Measurements from ENCODE around the gene PRKN. TPM values are rescaled to one million over a fixed set of nuclear protein-coding genes. Genes with fewer than 3 reads are reported as not detected.
"Not testable (repeated sequence)": the region's sequence is repeated elsewhere in the genome, so short reads cannot be mapped to it uniquely, and the experiment has no call there.

The PRKN gene
- total RNA-seq, 4 donors from 2014 or later, result 8.4 to 44.8 (median 12.6) TPM

DNA sequence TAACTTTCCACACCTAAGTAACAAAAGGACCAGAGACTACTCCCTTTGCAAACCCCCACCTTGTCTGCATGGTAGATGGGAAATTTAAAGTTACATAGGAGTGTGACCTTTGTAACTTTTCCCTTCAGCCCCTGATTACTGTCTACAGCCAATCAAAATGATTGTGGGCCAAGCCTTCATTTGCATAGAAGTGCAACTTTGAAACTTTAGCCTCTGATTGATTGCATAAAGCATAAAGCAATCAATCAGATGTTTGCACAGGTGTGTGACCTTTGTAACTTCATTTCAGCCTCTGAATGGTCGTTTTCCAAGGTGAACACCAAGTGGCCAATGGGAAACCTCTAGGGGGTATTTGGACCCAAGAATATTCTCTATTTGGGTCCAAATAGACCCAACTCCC lies 46.1 kb downstream of the PRKN start:
- no peak for DNase-seq (ENCODE audit: low spot score)
- TF ChIP-seq, protein P1, sequence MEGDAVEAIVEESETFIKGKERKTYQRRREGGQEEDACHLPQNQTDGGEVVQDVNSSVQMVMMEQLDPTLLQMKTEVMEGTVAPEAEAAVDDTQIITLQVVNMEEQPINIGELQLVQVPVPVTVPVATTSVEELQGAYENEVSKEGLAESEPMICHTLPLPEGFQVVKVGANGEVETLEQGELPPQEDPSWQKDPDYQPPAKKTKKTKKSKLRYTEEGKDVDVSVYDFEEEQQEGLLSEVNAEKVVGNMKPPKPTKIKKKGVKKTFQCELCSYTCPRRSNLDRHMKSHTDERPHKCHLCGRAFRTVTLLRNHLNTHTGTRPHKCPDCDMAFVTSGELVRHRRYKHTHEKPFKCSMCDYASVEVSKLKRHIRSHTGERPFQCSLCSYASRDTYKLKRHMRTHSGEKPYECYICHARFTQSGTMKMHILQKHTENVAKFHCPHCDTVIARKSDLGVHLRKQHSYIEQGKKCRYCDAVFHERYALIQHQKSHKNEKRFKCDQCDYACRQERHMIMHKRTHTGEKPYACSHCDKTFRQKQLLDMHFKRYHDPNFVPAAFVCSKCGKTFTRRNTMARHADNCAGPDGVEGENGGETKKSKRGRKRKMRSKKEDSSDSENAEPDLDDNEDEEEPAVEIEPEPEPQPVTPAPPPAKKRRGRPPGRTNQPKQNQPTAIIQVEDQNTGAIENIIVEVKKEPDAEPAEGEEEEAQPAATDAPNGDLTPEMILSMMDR (IDR thresholded peaks at IDR 0.05), result no peak
- ATAC-seq (ENCODE audit: low FRiP score), result no peak

DNA sequence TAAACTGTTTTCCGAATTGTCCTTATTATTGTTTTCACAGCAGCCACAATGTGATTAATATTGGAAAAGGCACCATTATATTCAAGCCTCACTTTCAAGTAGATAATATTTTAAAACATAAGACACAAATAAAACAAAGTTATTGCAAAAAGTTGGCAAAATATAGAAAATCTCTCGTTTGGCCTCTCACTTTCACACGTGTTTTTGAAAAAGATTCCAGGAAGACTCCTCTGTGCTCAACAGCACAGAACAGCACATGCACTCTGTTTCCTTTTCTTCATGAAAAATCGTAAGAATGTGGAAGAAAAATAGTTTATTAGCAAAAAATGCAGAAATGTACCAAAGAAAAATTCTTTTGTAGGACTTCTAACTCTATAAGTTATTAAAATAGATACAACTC lies 46.7 kb downstream of the PRKN start:
- ATAC-seq (ENCODE audit: low FRiP score), result no peak
- TF ChIP-seq, protein P1 (IDR thresholded peaks at IDR 0.05), result no peak
- DNase-seq (ENCODE audit: low spot score), result no peak

DNA sequence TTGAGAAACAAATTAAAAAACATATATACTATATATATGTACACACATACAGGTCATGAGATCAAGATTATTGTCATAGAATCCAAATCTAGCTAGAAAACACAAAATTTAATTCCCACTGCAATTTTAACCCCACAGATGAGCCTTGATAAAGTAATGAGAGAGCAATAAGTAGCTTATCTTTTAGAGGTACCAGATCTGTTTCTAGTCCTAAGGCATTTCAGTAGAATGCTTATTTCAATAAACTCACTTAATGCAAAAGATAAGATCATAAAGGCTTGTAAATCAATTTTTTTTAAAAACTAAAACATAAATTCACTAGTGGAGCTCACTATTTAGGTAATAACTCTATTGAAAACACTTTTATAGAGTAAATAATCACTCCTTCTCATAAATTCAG lies 47.2 kb downstream of the PRKN start:
- TF ChIP-seq, protein P1 (IDR thresholded peaks at IDR 0.05), result no peak
- no peak for ATAC-seq (ENCODE audit: low FRiP score)
- no peak for DNase-seq (ENCODE audit: low spot score)

DNA sequence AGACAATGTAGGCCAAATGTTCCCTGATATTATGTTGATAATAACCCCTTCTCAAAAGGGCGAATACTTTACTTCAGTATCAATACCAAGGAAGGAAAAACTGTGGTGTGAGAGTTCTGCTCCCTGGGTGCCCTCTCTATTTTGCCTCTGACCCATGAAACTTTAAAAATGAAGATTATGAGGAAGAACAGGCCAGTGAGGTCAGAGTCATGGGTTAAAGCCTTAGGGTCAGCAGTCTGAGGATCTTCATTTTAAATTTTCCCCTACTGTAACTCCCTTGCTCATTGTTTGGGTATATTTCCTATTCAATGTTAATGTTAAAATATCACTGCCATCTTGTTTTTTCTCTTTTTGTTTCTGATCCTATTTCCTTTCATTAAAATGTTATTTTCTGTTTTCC lies 47.9 kb downstream of the PRKN start:
- ATAC-seq (ENCODE audit: low FRiP score) (no peak), DNase-seq (ENCODE audit: low spot score) (no peak)
- TF ChIP-seq, protein P1 (IDR thresholded peaks at IDR 0.05), result no peak

DNA sequence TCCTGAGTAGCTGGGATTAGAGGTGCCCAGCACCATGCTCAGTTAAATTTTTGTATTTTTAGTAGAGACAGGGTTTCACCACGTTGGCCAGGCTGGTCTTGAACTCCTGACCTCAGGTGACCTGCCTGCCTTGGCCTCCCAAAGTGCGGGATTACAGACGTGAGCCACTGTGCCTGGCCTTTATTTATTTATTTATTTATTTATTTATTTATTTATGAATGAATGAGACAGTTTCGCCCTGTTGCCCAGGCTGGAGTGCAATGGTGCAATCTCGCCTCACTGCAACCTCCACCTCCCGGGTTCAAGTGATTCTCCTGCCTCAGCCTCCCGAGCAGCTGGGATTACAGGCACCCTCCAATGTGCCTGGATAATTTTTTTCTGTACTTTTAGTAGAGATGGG lies 48.7 kb downstream of the PRKN start:
- not testable (repeated sequence) for ATAC-seq (ENCODE audit: low FRiP score); DNase-seq (ENCODE audit: low spot score)

DNA sequence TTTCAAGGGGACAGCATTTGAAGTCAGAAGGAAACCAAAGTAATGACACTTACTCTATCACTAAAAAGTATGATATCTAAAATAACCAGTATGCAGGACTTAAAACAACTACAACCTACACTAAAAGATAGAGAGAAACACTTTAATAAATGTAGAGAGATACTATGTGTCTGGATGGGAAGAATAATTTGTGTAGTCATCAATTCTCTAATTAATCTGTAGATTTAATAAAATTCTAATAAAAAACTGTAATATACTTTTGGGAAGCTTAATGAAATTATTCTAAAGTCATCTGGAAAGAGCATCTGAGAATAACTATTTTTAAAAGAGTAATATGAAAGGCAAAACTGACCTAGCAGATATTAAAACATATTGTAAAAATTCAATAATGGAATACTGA lies 52.1 kb downstream of the PRKN start:
- DNase-seq (ENCODE audit: low spot score) (no peak), ATAC-seq (ENCODE audit: low FRiP score) (no peak)
- TF ChIP-seq, protein P1 (IDR thresholded peaks at IDR 0.05), result no peak

DNA sequence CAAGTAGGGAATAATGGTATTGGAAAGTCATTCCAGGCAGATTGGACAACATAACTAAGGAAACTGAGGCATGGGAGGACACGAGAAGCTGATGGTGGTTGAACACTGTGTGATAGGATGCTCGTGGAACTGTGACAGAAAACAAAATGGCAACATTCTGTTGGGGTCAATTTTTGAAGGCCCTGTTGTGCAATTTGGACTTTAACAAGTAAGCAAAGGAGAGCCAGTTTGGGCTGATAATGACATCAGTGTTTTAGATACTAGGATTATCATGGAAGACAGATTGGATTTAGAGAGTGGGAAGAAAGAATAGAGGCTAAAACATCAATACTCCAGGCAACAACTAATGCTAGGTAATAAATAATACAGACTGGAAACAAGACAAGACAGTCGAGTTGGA lies 53.1 kb downstream of the PRKN start:
- TF ChIP-seq, protein P1 (IDR thresholded peaks at IDR 0.05), result no peak
- no peak for ATAC-seq (ENCODE audit: low FRiP score)
- DNase-seq (ENCODE audit: low spot score), result no peak

Data from omental fat pad (tissue), 4 donors.